CD4-positive, CD25-positive, alpha-beta regulatory T cell (primary cell): ENCODE measurements around the gene PLIN4. TPM values are rescaled to one million over a fixed set of nuclear protein-coding genes. Genes with fewer than 3 reads are reported as not detected.

Source experiments
- ATAC-seq, 2 donors: fragments of 150-1000 bp; cut with Tn5 transposase; one replicate each; pipeline ENCODE4 v1.10.0; 2021; ENCODE audit warnings: low read depth in 2 of 2, moderate number of reproducible peaks in 2 of 2, moderate library complexity in 1 of 2
- DNase-seq, 3 donors: peaks; one replicate each; pipeline versions ENCODE4 v3.0.0 to v3.0.0-alpha.2; 2012 to 2022; ENCODE audit warnings: mixed read lengths in 1 of 3
- H3K27ac ChIP-seq: one replicate; pipeline ENCODE4 v1.7.0; 2013; ENCODE audit warnings: mild to moderate bottlenecking, low read length; ENCODE audit not compliant: insufficient read depth, poor library complexity, severe bottlenecking
- H3K27me3 ChIP-seq: one replicate; pipeline ENCODE4 v1.7.0; 2013; ENCODE audit warnings: low read length; ENCODE audit not compliant: control insufficient read depth, insufficient read depth
- H3K36me3 ChIP-seq: one replicate; pipeline ENCODE4 v1.7.0; 2013; ENCODE audit warnings: mild to moderate bottlenecking, low read length, moderate library complexity; ENCODE audit not compliant: control insufficient read depth, insufficient read depth
- H3K4me1 ChIP-seq: 2 replicates; pipeline ENCODE4 v1.7.0; 2013; ENCODE audit warnings: mild to moderate bottlenecking, low read length; ENCODE audit not compliant: insufficient read depth, control insufficient read depth, poor library complexity, severe bottlenecking
- H3K4me3 ChIP-seq: one replicate; pipeline ENCODE4 v1.7.0; 2013; ENCODE audit warnings: low read depth, mild to moderate bottlenecking, low read length, moderate library complexity
- H3K9me3 ChIP-seq, 2 experiments: 1 replicate in 1 of 2; 2 replicates in 1 of 2; pipeline ENCODE4 v1.7.0; 2013; ENCODE audit warnings: low read length in 2 of 2, mild to moderate bottlenecking in 1 of 2, moderate library complexity in 1 of 2; ENCODE audit not compliant: control insufficient read depth in 2 of 2
- H3K27ac Mint-ChIP-seq, 3 donors: one replicate each; pipeline ENCODE4 v1.8.0; 2020 to 2022; ENCODE audit warnings: mild to moderate bottlenecking in 3 of 3, mixed read lengths in 3 of 3, moderate library complexity in 2 of 3
- H3K27me3 Mint-ChIP-seq: one replicate; pipeline ENCODE4 v1.8.0; 2022; ENCODE audit warnings: mild to moderate bottlenecking, mixed read lengths
- H3K36me3 Mint-ChIP-seq: one replicate; pipeline ENCODE4 v1.8.0; 2020; ENCODE audit warnings: mixed read lengths
- H3K4me1 Mint-ChIP-seq, 4 donors: one replicate each; pipeline ENCODE4 v1.8.0; 2020 to 2022; ENCODE audit warnings: mixed read lengths in 4 of 4, mild to moderate bottlenecking in 1 of 4
- H3K4me3 Mint-ChIP-seq, 4 donors: one replicate each; pipeline ENCODE4 v1.8.0; 2020 to 2022; ENCODE audit warnings: mild to moderate bottlenecking in 4 of 4, mixed read lengths in 4 of 4, moderate library complexity in 3 of 4
- H3K9me3 Mint-ChIP-seq, 7 donors: one replicate each; pipeline ENCODE4 v1.8.0; 2020 to 2022; ENCODE audit warnings: mixed read lengths in 7 of 7, mild to moderate bottlenecking in 3 of 7, moderate library complexity in 2 of 7
- polyA plus RNA-seq, 4 donors: library from polyadenylated mRNA; unstranded; fragments of 300-500 nt; fragmentation: Illumina TruSeq; gene quantifications; one replicate each; pipeline ENCODE4 v1.2.3, GENCODE V29; 2021
- total RNA-seq: library from RNA; stranded (reverse); gene quantifications from one replicate; pipeline ENCODE4 v1.2.3, GENCODE V29; 2022

The PLIN4 gene
- total and polyA plus RNA-seq, 5 donors from 2014 or later: 0.02 to 0.13 (median 0.05) TPM; not detected in 2

DNA sequence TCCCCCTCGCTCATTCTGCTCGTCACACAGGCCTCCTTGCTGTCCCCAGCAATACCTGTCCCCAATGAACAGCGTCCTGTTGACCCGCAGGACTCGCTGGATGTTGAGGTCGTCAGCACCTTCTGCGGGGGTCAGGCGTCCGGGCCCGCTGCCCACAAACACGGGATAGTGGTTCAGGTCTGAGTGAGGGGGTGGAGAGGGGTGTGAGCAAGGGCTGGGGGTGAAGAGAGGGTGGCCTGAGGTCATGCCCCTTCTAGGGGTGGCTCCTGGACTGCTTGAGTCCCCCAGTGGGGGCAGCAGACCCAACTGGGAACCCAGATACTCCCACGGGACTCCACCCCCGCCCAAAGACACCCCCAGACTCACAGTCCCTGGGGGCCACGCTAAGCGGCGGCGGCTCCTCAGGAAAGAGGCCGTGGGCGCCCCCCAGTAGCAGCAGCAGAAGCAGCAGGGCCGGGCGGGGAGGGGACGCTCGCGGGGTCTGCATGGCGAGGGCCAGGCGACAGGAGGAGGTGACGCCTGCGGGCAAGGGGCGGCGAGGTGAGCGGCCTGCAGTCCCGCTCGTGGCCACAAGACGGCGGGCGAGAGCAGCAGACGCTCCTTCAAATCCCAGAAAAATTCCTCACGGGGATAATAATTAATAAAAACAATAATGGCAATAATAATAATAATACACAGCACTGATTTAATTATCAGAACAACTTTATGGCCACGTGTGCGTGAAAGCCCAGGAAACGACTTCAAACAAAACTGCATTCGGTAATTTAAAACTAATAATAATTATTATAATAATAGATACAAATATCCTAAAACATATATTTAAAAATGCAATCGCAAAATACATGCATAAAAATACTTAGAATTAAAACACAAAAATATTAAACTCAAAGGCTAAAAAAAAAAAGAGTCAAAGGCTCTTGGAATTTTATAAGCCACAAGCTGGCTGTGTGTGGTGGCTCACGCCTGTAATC lies 40.0 kb upstream of the PLIN4 start:
- H3K36me3 ChIP-seq: no peaks in the 10 kb centered on the region
- peak overlapping the region in 1 of 3 donors; percentile 14 for H3K27ac Mint-ChIP-seq
- H3K4me1 ChIP-seq: no peaks in the 10 kb centered on the region
- DNase-seq (peak in 2 of 3 donors; percentile 21 to 24), ATAC-seq (no peak)
- peaks cover 0 to 2% (median 0%) of the 10 kb centered on the region in 7 donors for H3K9me3 Mint-ChIP-seq
- no peaks in the 10 kb centered on the region for H3K27me3 Mint-ChIP-seq
- H3K4me3 ChIP-seq: no peak overlapping the region
- H3K4me3 Mint-ChIP-seq: no peak overlapping the region
- no peaks in the 10 kb centered on the region for H3K9me3 ChIP-seq
- peaks cover 0 to 4% (median 0%) of the 10 kb centered on the region in 4 donors for H3K4me1 Mint-ChIP-seq
- no peaks in the 10 kb centered on the region for H3K36me3 Mint-ChIP-seq
- no peak overlapping the region for H3K27ac ChIP-seq
- no peaks in the 10 kb centered on the region for H3K27me3 ChIP-seq

DNA sequence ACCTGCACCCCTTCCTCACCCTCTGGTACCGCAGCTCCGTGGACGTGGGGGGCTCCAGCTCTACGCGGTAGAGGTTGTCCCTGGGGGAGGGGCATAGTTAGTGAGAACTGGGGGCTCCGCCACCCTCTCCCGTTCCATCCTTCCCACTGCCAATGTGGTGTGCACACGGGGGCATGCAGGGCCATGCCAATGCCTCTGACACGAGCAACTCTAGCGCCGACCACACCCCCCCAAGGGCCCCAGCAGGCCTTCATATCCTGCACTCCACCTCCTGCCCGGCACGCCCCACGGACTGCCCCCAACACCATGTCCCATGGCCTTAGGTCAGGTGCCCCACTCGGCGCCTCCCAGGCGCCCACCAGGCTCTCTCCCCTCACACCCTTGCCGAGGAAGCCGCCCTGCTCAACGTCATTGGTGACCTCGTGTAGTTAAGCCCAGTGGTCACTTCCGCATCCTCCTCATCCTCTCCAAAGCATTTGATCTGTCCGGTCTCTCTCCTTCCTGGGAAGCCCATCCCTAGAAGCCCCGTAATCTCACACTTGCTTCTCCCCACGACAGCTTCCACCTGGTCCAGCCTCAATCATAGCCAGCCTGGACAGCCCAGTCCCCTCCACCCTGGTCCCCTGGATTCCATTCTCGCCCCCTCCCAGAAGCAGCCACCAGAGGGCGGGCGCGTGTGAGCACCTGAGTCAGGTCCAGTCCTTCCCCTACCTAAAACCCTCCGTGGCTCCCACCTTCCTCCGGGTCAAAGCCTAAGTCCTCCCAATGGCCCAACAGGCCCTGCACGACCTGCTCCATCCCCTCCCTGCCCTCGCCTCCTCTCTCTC lies 39.1 kb upstream of the PLIN4 start:
- no peaks in the 10 kb centered on the region for H3K9me3 ChIP-seq
- no peaks in the 10 kb centered on the region for H3K36me3 ChIP-seq
- no peak overlapping the region for H3K4me3 ChIP-seq
- H3K4me1 Mint-ChIP-seq: peaks cover 0 to 4% (median 0%) of the 10 kb centered on the region in 4 donors
- no peaks in the 10 kb centered on the region for H3K27me3 ChIP-seq
- H3K36me3 Mint-ChIP-seq: peaks cover 4% of the 10 kb centered on the region
- no peak overlapping the region for H3K27ac Mint-ChIP-seq
- no peak overlapping the region for H3K4me3 Mint-ChIP-seq
- H3K27ac ChIP-seq: no peak overlapping the region
- H3K9me3 Mint-ChIP-seq: peaks cover 0 to 2% (median 1%) of the 10 kb centered on the region in 7 donors
- DNase-seq: no peak
- ATAC-seq: no peak
- H3K4me1 ChIP-seq: no peaks in the 10 kb centered on the region
- H3K27me3 Mint-ChIP-seq: no peaks in the 10 kb centered on the region

DNA sequence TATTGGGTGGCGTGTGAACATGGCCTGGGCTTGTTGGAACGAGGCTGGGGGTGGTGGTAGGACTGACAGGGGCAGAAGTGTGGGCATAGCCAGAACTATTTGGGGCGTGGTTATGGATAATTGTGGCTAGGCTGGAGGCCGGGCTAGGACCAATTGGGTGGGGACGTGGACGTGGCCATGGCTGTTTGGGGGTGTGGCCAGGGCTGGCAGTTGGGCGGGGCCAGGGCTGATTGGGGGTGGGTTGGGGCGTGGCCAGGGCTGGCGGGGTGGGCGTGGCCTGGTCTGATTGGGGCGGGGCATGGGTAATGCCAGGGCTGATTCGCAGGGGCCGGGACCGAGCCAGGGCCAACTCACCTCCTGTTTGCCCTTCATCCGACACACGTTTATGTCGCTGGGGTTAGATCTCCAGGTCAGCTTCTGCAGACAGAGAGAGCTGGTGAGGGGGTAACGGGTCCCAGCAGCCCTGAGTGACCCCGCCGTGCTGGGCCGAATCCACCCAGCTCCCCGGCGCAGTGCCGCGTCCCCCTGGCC lies 38.4 kb upstream of the PLIN4 start:
- no peaks in the 10 kb centered on the region for H3K36me3 ChIP-seq
- no peaks in the 10 kb centered on the region for H3K27me3 ChIP-seq
- Mint-ChIP-seq H3K27me3 (no peaks in the 10 kb centered on the region), H3K4me3 (no peak overlapping the region), H3K9me3 (peaks cover 0 to 5% (median 1%) of the 10 kb centered on the region in 7 donors), H3K4me1 (peaks cover 0 to 4% (median 0%) of the 10 kb centered on the region in 4 donors), H3K36me3 (peaks cover 4% of the 10 kb centered on the region), H3K27ac (no peak overlapping the region)
- no peaks in the 10 kb centered on the region for H3K4me1 ChIP-seq
- no peaks in the 10 kb centered on the region for H3K9me3 ChIP-seq
- ATAC-seq: no peak
- no peak overlapping the region for H3K27ac ChIP-seq
- no peak for DNase-seq
- H3K4me3 ChIP-seq: no peak overlapping the region

DNA sequence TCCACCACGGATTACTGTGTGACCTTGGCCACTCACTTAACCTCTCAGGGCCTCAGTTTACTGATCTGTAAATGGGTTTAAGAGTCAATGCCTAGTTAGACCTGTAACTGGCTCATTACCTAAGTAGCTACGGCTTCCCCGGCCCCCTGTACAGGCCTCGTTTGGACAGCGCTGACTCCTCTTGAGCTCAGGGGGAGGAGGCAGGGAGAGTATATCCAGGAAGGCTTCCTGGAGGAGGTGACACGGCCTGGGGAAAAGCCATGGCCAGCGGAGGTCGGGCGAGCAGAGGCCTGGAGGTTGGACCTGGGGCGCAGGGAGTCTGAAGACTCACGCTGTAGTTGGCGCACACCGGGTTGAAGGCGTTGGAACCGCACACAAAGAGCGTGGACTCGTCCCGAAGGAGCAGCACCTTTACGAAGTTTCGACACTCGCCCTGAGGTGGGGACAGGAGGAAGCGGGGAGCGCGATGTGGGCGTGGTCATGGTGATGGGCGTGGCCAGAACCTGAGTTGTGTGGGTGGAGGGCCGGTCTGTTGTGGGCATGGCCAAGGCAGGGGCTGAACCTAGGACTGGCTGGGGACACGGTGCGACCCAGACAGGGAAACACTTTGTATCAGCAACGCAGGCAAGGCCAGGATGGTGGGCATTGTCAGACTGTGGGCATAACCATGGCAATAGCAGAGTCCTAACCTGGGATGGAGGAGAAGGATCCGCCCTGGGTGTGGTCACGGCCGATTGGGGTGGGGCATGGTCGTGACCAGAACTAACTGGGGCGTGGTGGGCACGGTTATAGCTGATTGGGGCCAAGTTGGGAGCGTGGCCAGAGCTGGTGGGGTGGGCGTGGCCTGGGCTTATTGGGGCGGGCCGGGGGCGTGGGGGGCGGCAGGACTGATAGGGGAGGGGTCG lies 37.6 kb upstream of the PLIN4 start:
- H3K4me3 ChIP-seq: no peak overlapping the region
- H3K9me3 ChIP-seq: no peaks in the 10 kb centered on the region
- DNase-seq (no peak), ATAC-seq (no peak)
- no peaks in the 10 kb centered on the region for H3K27me3 ChIP-seq
- Mint-ChIP-seq H3K27me3 (no peaks in the 10 kb centered on the region), H3K4me1 (peaks cover 0 to 4% (median 0%) of the 10 kb centered on the region in 4 donors), H3K4me3 (no peak overlapping the region), H3K36me3 (peaks cover 4% of the 10 kb centered on the region), H3K9me3 (peaks cover 0 to 5% (median 1%) of the 10 kb centered on the region in 7 donors), H3K27ac (no peak overlapping the region)
- H3K36me3 ChIP-seq: no peaks in the 10 kb centered on the region
- no peak overlapping the region for H3K27ac ChIP-seq
- H3K4me1 ChIP-seq: no peaks in the 10 kb centered on the region

DNA sequence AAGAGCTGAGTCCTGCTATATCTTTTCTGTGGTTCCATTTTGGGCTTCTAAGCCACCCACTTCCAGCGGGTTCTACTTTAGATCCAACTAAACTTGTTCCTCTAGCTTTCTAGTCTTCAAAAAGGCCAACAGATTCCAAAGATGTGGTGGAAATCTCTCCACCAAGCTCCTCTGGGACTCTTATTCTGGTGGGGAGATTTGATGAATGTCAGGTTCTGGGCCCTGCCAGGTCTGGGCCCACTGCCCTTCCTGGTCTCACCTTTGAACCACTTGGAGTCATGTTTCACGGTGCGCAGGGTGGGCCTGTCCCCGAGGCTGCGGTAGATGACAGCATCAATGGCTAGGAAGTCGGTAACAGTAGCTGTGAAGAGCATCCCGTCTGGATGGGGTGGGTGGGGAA lies 36.4 kb upstream of the PLIN4 start:
- H3K9me3 Mint-ChIP-seq: peaks cover 0 to 5% (median 1%) of the 10 kb centered on the region in 7 donors

DNA sequence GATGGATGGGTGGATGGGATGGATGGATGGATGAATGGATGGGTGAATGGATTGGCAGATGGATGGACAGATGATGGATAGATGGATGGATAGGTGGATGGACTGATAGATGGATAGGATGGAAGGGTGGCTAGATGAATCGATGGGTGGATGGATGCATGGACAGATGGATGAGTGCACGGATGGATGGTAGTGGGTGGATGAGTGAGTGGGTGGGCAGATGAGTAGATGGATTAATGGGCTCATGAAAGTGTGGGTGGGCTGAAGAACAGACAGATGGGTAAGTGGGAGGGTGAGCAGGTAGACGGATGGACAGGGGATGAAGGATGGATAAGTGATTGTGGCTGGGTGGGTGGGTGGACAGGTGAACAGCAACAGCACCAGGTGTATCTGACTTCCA lies 35.5 kb upstream of the PLIN4 start:
- Mint-ChIP-seq H3K27me3 (no peaks in the 10 kb centered on the region), H3K36me3 (peaks cover 4% of the 10 kb centered on the region), H3K27ac (no peak overlapping the region), H3K4me3 (no peak overlapping the region), H3K9me3 (peaks cover 0 to 5% (median 1%) of the 10 kb centered on the region in 7 donors), H3K4me1 (peaks cover 0 to 4% (median 0%) of the 10 kb centered on the region in 4 donors)
- H3K27me3 ChIP-seq: no peaks in the 10 kb centered on the region
- no peak for ATAC-seq
- H3K36me3 ChIP-seq: no peaks in the 10 kb centered on the region
- no peak overlapping the region for H3K27ac ChIP-seq
- no peaks in the 10 kb centered on the region for H3K9me3 ChIP-seq
- DNase-seq: no peak
- no peaks in the 10 kb centered on the region for H3K4me1 ChIP-seq
- H3K4me3 ChIP-seq: no peak overlapping the region

More for the DNA sequence above, 36.4 kb upstream of the PLIN4 start:
- H3K4me1 Mint-ChIP-seq: peaks cover 0 to 4% (median 0%) of the 10 kb centered on the region in 4 donors
- no peaks in the 10 kb centered on the region for H3K9me3 ChIP-seq
- ATAC-seq: no peak
- H3K36me3 ChIP-seq: no peaks in the 10 kb centered on the region
- no peaks in the 10 kb centered on the region for H3K27me3 ChIP-seq
- DNase-seq: no peak
- no peaks in the 10 kb centered on the region for H3K4me1 ChIP-seq
- no peaks in the 10 kb centered on the region for H3K27me3 Mint-ChIP-seq
- no peak overlapping the region for H3K27ac ChIP-seq
- no peak overlapping the region for H3K4me3 Mint-ChIP-seq
- H3K27ac Mint-ChIP-seq: no peak overlapping the region
- peaks cover 4% of the 10 kb centered on the region for H3K36me3 Mint-ChIP-seq
- no peak overlapping the region for H3K4me3 ChIP-seq
